SIG-M5 (cell line): ENCODE data around the gene PGRMC2.

Source experiments
- DNase-seq: peaks from one replicate; lab custom pipeline; 2025; lab: John Stamatoyannopoulos, UW

PGRMC2 gene

GRCh38 chr4:128298852-128299251 is 11.2 kb upstream of the PGRMC2 start:
- no peak for DNase-seq

- DNase-seq, result no peak
Measured at GRCh38 chr4:128298146-128298758, 10.6 kb upstream of the PGRMC2 start.

GRCh38 chr4:128295255-128295654 is 7.6 kb upstream of the PGRMC2 start:
- DNase-seq, result no peak

- no peak for DNase-seq
Measured at GRCh38 chr4:128294464-128294863, 6.9 kb upstream of the PGRMC2 start.

GRCh38 chr4:128292349-128292748 is 4.7 kb upstream of the PGRMC2 start:
- no peak for DNase-seq

GRCh38 chr4:128291096-128291495 is 3.5 kb upstream of the PGRMC2 start:
- DNase-seq, result no peak

- DNase-seq, result no peak
Measured at GRCh38 chr4:128290526-128290925, 2.9 kb upstream of the PGRMC2 start.

GRCh38 chr4:128289523-128290158 is 2.0 kb upstream of the PGRMC2 start:
- no peak for DNase-seq

GRCh38 chr4:128288689-128289106 is 1.1 kb upstream of the PGRMC2 start:
- DNase-seq, result no peak

- DNase-seq, result peak; percentile 92
Measured at GRCh38 chr4:128287871-128288688, 467 bp upstream of the PGRMC2 start.

GRCh38 chr4:128286474-128287058 is 1.0 kb downstream of the PGRMC2 start:
- DNase-seq, result no peak

GRCh38 chr4:128285085-128285997 is 2.3 kb downstream of the PGRMC2 start:
- no peak for DNase-seq

- DNase-seq, result no peak
Measured at GRCh38 chr4:128284317-128284716, 3.3 kb downstream of the PGRMC2 start.

GRCh38 chr4:128283071-128283470 is 4.5 kb downstream of the PGRMC2 start:
- no peak for DNase-seq

GRCh38 chr4:128282516-128282915 is 5.1 kb downstream of the PGRMC2 start:
- DNase-seq, result no peak

GRCh38 chr4:128281354-128281753 is 6.3 kb downstream of the PGRMC2 start:
- DNase-seq, result no peak

- no peak for DNase-seq
Measured at GRCh38 chr4:128279624-128280225, 7.9 kb downstream of the PGRMC2 start.

GRCh38 chr4:128277856-128278255 is 9.8 kb downstream of the PGRMC2 start:
- DNase-seq, result no peak

GRCh38 chr4:128275346-128275745 is 12.3 kb downstream of the PGRMC2 start:
- DNase-seq, result no peak

GRCh38 chr4:128271551-128271950 is 16.1 kb downstream of the PGRMC2 start:
- DNase-seq, result no peak

GRCh38 chr4:128268970-128269369 is 18.6 kb downstream of the PGRMC2 start:
- no peak for DNase-seq
